Fibroblast of lung (primary cell): ENCODE results near the gene SEMA4B.

Source experiments
- EZH2 ChIP-seq: IDR thresholded peaks from 2 replicates; pipeline ENCODE4 v1.5.1; 2012; ENCODE audit warnings: low read length, control low read depth, mild to moderate bottlenecking; ENCODE audit errors: missing control alignments
- TF ChIP-seq, protein P1 (sequence below), 2 donors: IDR thresholded peaks in 1 of 2; conservative IDR thresholded peaks in 1 of 2; 1 replicate in 1 of 2; 2 replicates in 1 of 2; pipeline ENCODE4 v1.5.1; 2011 to 2012; ENCODE audit warnings: low read length in 2 of 2, control low read depth in 1 of 2, inconsistent platforms in 1 of 2, low read depth in 1 of 2, mild to moderate bottlenecking in 1 of 2

DNA sequence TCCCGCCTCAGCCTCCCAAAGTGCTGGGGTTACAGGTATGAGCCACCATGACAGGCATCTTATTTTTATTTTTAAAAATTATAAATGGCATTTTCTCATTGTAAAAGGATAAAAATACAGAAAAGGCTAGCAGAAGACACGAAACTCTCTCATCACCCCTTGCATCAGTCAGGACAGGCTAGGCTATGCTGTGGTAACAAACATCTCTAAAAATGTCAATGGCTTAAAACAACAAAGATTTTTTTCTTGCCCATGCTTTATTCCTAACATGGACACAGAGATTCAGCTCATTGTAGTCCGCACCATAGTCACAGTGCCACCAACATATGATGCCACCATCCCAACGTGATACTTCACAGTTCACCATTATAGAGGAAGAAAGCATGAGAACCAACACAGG, 34.0 kb upstream of the SEMA4B start:
- TF ChIP-seq, protein P1, sequence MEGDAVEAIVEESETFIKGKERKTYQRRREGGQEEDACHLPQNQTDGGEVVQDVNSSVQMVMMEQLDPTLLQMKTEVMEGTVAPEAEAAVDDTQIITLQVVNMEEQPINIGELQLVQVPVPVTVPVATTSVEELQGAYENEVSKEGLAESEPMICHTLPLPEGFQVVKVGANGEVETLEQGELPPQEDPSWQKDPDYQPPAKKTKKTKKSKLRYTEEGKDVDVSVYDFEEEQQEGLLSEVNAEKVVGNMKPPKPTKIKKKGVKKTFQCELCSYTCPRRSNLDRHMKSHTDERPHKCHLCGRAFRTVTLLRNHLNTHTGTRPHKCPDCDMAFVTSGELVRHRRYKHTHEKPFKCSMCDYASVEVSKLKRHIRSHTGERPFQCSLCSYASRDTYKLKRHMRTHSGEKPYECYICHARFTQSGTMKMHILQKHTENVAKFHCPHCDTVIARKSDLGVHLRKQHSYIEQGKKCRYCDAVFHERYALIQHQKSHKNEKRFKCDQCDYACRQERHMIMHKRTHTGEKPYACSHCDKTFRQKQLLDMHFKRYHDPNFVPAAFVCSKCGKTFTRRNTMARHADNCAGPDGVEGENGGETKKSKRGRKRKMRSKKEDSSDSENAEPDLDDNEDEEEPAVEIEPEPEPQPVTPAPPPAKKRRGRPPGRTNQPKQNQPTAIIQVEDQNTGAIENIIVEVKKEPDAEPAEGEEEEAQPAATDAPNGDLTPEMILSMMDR (conservative IDR thresholded peaks at IDR 0.05 in 1 of 2, IDR thresholded peaks at IDR 0.05 in 1 of 2; ENCODE audit: low read depth in 1 of 2, low read length in 2 of 2) = no peak
- no peak for TF ChIP-seq EZH2
